ENCODE results near the gene BCO2. TPM values are rescaled to one million over a fixed set of nuclear protein-coding genes. Genes with fewer than 3 reads are reported as not detected.

Gene BCO2
- total and polyA plus RNA-seq, 2 experiments from 2014 or later: 0.63 to 1.1 TPM

GRCh38 chr11:112132737-112133136, 42.6 kb upstream of the BCO2 start:
- Histone ChIP-seq H3K4me1 (ENCODE audit: insufficient read depth) (no peaks in the 10 kb centered on the region), H3K36me3 (ENCODE audit: insufficient read depth) (no peaks in the 10 kb centered on the region), H3K27me3 (ENCODE audit: insufficient read depth) (no peaks in the 10 kb centered on the region), H3K27ac (ENCODE audit: low read depth) (no peak overlapping the region), H3F3A (replicated peaks; ENCODE audit: low read depth) (no peaks in the 10 kb centered on the region), H2AFZ (no peak overlapping the region), H3K79me2 (replicated peaks; ENCODE audit: insufficient read depth) (no peaks in the 10 kb centered on the region), H3K4me3 (no peak overlapping the region), H3K9me2 (ENCODE audit: insufficient read depth) (no peaks in the 10 kb centered on the region), H4K20me1 (replicated peaks; ENCODE audit: insufficient read depth) (no peaks in the 10 kb centered on the region), H3K4me2 (no peak overlapping the region)
- H3K36me3 Mint-ChIP-seq (ENCODE audit: low read depth): no peaks in the 10 kb centered on the region
- ATAC-seq (no peak), DNase-seq (ENCODE audit: low spot score) (peak; percentile 29)
- H3K27me3 Mint-ChIP-seq (ENCODE audit: insufficient read depth, low read depth, poor library complexity): peaks cover 1% of the 10 kb centered on the region
- TF ChIP-seq EZH2phosphoT487 (IDR thresholded peaks at IDR 0.05; ENCODE audit: unreplicated experiment) (no peak), ZNF462 (CRISPR knock-in tag; IDR thresholded peaks at IDR 0.05) (no peak), EZH2 (IDR thresholded peaks at IDR 0.05; ENCODE audit: low read depth, unreplicated experiment) (no peak), CTCF (conservative IDR thresholded peaks at IDR 0.05; ENCODE audit: low read depth in 2 of 2) (no peak)
- H3K4me1 Mint-ChIP-seq: no peaks in the 10 kb centered on the region; the same call in 1 of the 3 replicates
- no peak overlapping the region for H3K27ac Mint-ChIP-seq
- no peaks in the 10 kb centered on the region for H3K9me3 Mint-ChIP-seq
- H3K4me3 Mint-ChIP-seq: no peak overlapping the region

Measured in GM23338 (cell line).